ENCODE measurements around the gene OR5AU1.

Gene OR5AU1

DNA sequence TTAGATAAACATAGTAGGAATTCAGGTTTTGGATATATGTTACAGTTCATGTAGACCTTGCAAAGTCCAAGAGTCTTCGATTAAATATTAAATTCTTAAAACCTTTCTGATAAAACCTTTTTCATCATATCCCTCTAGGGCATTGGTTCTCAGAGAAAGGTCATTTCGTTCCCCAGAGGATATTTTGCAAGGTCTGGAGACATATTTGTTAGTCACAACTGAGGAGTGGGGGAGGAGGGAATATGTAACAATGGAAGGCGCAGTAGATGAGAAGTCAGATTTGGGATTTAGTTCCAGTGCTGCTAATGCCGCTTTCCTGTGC, 49.7 kb downstream of the OR5AU1 start:
- no peak for DNase-seq

GRCh38 chr14:21105095-21105494, 50.8 kb downstream of the OR5AU1 start:
- DNase-seq, result no peak

All from amniotic stem cell (primary cell).